GM18873 (cell line): Measurements from ENCODE around the gene NACC2.

ENCODE experiments used
- ATAC-seq: cut with Tn5 transposase; IDR thresholded peaks from one replicate; pipeline ENCODE4 v1.9.1; 2021; ENCODE audit warnings: mild to moderate bottlenecking, moderate library complexity, moderate number of reproducible peaks; ENCODE audit not compliant: unreplicated experiment, low FRiP score

Gene NACC2

GRCh38 chr9:136059321-136059791 lies 35.7 kb downstream of the NACC2 start:
- ATAC-seq = no peak

- no peak for ATAC-seq
Observed at GRCh38 chr9:136058801-136059302, 36.2 kb downstream of the NACC2 start.

- no peak for ATAC-seq
Observed at GRCh38 chr9:136058084-136058483, 37.0 kb downstream of the NACC2 start.

- ATAC-seq = no peak
Observed at GRCh38 chr9:136057236-136058081, 37.6 kb downstream of the NACC2 start.

- no peak for ATAC-seq
Observed at GRCh38 chr9:136056546-136057235, 38.4 kb downstream of the NACC2 start.

GRCh38 chr9:136055715-136056545 lies 39.2 kb downstream of the NACC2 start:
- ATAC-seq = no peak

- ATAC-seq = no peak
Observed at GRCh38 chr9:136054798-136055714, 40.0 kb downstream of the NACC2 start.

- ATAC-seq = no peak
Observed at GRCh38 chr9:136054146-136054545, 40.9 kb downstream of the NACC2 start.

GRCh38 chr9:136053757-136054142 lies 41.3 kb downstream of the NACC2 start:
- no peak for ATAC-seq

- ATAC-seq = no peak
Observed at GRCh38 chr9:136052991-136053756, 41.9 kb downstream of the NACC2 start.

- no peak for ATAC-seq
Observed at GRCh38 chr9:136052472-136052880, 42.6 kb downstream of the NACC2 start.

- ATAC-seq = no peak
Observed at GRCh38 chr9:136051837-136052471, 43.1 kb downstream of the NACC2 start.

- ATAC-seq = no peak
Observed at GRCh38 chr9:136051453-136051836, 43.6 kb downstream of the NACC2 start.

- ATAC-seq = no peak
Observed at GRCh38 chr9:136050701-136051452, 44.2 kb downstream of the NACC2 start.

- no peak for ATAC-seq
Observed at GRCh38 chr9:136050266-136050700, 44.8 kb downstream of the NACC2 start.

- no peak for ATAC-seq
Observed at GRCh38 chr9:136049491-136050265, 45.4 kb downstream of the NACC2 start.
